Lower leg skin (tissue), 3 donors: ENCODE data around the gene GSN.

Experiments
- POLR2A ChIP-seq, 2 donors: fragments of 450-650 bp; IDR thresholded peaks; one replicate each; pipeline ENCODE4 v1.6.1; 2016 to 2017; ENCODE audit warnings: antibody characterized with exemption in 2 of 2, mild to moderate bottlenecking in 1 of 2, moderate library complexity in 1 of 2
- TF ChIP-seq, protein P1 (sequence below), 3 donors: fragments of 450-650 bp; IDR thresholded peaks; one replicate each; pipeline ENCODE4 v1.5.1; 2016; ENCODE audit warnings: antibody characterized with exemption in 3 of 3, mild to moderate bottlenecking in 3 of 3, moderate library complexity in 2 of 3

DNA sequence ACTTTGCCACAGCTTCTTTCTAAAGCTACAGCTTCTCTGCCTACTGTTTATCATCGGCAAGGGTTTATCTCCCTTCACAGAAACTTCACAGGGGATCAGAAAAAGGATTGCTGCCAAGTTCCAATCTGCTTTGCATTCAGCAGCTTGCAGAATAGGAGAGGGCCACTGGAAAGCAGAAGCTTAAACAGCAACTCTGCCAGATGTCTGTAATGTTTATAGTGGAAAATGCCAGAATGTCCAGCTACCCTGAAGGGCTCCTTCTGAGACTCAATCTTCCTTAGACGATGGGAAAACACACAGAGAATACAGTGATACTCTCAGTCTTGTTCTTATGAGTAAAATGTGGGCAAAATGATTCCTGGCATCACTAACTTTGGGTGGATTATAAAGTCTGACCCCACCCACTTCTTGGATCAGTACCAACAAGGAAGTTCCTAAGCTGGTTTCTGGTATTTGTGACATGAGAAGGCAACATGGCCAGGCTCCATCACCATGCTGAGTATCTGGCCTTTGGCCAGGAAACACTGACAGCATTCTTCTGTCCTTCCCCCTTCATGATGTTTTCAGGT lies 83.1 kb downstream of the GSN start:
- TF ChIP-seq POLR2A (IDR thresholded peaks at IDR 0.05), result no peak
- TF ChIP-seq, protein P1, sequence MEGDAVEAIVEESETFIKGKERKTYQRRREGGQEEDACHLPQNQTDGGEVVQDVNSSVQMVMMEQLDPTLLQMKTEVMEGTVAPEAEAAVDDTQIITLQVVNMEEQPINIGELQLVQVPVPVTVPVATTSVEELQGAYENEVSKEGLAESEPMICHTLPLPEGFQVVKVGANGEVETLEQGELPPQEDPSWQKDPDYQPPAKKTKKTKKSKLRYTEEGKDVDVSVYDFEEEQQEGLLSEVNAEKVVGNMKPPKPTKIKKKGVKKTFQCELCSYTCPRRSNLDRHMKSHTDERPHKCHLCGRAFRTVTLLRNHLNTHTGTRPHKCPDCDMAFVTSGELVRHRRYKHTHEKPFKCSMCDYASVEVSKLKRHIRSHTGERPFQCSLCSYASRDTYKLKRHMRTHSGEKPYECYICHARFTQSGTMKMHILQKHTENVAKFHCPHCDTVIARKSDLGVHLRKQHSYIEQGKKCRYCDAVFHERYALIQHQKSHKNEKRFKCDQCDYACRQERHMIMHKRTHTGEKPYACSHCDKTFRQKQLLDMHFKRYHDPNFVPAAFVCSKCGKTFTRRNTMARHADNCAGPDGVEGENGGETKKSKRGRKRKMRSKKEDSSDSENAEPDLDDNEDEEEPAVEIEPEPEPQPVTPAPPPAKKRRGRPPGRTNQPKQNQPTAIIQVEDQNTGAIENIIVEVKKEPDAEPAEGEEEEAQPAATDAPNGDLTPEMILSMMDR (IDR thresholded peaks at IDR 0.05), result no peak
